ENCODE data around the gene PRKAG2. TPM values are rescaled to one million over a fixed set of nuclear protein-coding genes. Genes with fewer than 3 reads are reported as not detected.

PRKAG2 gene
- total RNA-seq, 2 donors from 2014 or later: 38.3 to 78.5 TPM

DNA sequence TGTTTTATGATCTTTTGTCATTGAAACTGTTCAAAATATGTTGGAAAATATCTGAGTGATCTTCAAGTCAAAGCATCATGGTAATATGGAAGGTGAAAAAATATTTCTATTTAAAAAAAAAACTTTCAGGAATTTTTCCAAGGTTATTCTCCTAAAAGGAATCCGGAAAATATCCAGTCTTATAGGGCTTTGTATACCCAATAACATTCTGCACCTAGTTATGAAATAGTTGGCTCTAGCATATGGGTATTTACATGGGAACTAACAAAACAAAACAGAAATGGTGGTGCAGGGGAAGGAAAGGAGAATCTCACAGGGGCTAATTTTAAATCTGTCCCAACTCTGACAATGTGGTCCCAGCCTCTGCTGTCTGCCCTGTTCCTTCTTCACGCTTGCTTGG is 190.1 kb downstream of the PRKAG2 start:
- no peak for DNase-seq (ENCODE audit: low spot score)
- H3K4me3 ChIP-seq: no peak overlapping the region
- TF ChIP-seq, protein P1, sequence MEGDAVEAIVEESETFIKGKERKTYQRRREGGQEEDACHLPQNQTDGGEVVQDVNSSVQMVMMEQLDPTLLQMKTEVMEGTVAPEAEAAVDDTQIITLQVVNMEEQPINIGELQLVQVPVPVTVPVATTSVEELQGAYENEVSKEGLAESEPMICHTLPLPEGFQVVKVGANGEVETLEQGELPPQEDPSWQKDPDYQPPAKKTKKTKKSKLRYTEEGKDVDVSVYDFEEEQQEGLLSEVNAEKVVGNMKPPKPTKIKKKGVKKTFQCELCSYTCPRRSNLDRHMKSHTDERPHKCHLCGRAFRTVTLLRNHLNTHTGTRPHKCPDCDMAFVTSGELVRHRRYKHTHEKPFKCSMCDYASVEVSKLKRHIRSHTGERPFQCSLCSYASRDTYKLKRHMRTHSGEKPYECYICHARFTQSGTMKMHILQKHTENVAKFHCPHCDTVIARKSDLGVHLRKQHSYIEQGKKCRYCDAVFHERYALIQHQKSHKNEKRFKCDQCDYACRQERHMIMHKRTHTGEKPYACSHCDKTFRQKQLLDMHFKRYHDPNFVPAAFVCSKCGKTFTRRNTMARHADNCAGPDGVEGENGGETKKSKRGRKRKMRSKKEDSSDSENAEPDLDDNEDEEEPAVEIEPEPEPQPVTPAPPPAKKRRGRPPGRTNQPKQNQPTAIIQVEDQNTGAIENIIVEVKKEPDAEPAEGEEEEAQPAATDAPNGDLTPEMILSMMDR (IDR thresholded peaks at IDR 0.05): no peak
- H3K4me1 ChIP-seq (ENCODE audit: control insufficient read depth in 1 of 2, low read depth in 2 of 2): peaks cover 15 to 48% of the 10 kb centered on the region in 2 donors
- H3K9me3 ChIP-seq: no peaks in the 10 kb centered on the region
- H3K27ac ChIP-seq: peak overlapping the region; percentile 81 to 87
- no peak for ATAC-seq (ENCODE audit: insufficient number of reproducible peaks, low FRiP score, low read depth)
- no peaks in the 10 kb centered on the region for H3K36me3 ChIP-seq
- no peaks in the 10 kb centered on the region for H3K27me3 ChIP-seq (replicated peaks; ENCODE audit: insufficient read depth)

DNA sequence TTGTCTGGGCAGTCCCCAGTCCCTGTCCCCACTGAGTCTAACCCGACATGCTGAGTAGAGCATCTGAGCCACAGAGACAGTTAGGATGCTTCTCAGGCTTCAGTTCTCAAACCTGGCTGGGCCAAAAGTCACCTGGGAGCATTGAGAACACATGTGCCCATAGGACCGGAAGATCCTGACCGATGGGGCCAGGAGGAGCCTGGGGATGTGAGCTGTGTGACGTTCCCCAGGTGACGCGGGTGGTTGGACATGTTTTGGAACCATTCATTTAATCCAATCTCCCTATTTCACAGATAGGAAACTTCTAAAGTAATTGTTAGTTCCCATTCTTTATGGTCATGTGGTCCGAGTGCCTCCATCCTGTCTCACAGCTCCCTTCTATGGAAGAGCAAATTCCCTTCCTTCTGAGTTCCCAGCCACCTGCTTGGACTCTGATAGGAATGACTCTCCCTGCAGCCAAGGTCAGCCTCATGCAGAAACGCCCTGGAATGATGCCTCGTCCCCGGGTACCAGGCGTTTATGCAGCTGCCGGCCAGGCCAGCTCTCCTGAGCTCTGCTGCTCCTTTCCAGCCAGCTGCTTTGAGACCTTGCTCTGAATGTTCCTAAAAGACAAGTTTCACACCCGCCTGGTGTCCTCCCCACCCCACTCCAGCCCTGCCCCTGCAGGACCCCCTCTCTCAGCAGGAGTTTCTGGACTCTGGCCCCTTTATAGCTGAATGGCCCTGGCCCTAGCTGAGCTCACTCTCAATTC is 190.7 kb downstream of the PRKAG2 start:
- peak overlapping the region; percentile 81 to 87 for H3K27ac ChIP-seq
- no peak overlapping the region for H3K4me3 ChIP-seq
- TF ChIP-seq, protein P1 (IDR thresholded peaks at IDR 0.05): no peak
- no peaks in the 10 kb centered on the region for H3K9me3 ChIP-seq
- no peaks in the 10 kb centered on the region for H3K27me3 ChIP-seq (replicated peaks; ENCODE audit: insufficient read depth)
- H3K4me1 ChIP-seq (ENCODE audit: control insufficient read depth in 1 of 2, low read depth in 2 of 2): peaks cover 15 to 52% of the 10 kb centered on the region in 2 donors
- no peaks in the 10 kb centered on the region for H3K36me3 ChIP-seq
- ATAC-seq (ENCODE audit: insufficient number of reproducible peaks, low FRiP score, low read depth): no peak
- no peak for DNase-seq (ENCODE audit: low spot score)

DNA sequence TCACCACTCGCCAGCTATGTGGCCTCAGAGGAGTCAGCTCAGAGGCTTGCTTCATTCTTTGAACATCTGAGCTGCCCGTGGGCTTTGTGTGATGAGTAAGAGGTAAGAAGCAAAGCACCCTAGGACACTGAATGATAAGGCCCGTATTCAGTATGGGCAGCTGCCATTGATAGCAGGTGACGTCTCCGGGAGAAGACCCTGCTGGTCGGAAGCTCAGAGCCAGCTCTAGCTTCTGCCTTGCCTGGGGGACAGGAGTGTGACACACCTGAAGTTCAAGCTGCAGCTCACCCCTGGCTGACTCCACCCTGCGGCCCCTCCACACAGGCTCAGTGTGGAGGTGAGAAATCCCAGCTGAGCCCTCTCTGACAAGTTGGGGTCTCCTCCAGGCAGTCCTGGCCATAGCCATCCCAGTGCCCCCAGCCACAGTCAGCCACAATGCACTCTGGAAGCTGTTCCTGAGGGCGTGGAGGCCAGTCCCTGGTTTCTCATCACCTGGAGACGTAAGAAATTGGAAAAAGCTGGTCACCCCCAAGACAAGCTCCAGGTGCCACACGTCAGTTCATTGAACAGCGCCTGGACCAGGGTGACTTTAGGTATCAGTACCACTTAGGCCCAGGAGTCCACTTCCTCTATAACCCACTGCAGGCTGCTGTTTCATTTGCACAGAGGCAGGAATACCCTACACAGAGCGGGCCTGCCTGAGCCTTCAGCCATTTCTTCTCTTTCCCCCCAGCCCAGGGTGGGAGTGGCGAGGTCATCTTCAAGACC is 192.3 kb downstream of the PRKAG2 start:
- H3K27ac ChIP-seq: no peak overlapping the region
- no peak for ATAC-seq (ENCODE audit: insufficient number of reproducible peaks, low FRiP score, low read depth)

DNA sequence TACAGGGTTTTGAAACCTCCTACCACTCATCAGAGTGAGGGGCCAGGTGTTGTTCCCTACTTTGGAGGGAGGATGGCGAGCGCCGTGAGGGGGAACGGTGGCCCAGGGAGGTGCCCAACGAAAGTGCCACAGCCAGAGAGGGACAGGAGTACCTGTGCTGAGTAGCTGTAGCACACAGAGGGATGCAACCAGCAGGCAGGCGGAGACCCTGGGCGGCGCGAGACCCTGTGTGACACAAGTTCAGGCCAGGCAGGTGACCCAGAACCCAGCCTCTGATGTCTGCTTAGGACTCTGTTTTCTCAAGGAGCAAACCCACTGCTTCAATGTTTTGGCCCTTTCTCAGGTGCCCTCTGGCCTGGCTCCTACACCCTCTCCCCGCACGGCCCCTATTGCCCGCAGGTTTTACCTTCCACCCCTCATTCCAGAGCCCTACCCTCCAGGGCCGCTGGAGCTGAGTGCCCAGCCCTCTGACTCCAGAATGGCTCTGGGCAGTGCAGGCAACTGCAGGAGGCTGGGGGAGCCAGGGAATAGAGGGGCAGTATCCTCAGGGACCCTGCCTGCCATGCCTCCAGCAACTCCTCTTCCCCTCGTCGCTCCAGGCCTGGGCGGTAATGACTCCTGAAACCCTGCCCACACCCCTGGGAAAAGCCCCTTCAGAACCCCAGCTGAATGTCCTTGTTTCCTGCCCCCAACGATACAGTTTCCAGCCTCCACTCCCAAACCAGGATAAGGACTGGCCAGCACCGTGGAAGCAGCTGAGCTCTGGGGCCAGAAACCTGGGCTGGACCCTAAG is 193.1 kb downstream of the PRKAG2 start:
- ATAC-seq (ENCODE audit: insufficient number of reproducible peaks, low FRiP score, low read depth) (no peak), DNase-seq (ENCODE audit: low spot score) (no peak)
- no peaks in the 10 kb centered on the region for H3K36me3 ChIP-seq
- H3K4me1 ChIP-seq (ENCODE audit: control insufficient read depth in 1 of 2, low read depth in 2 of 2): peaks cover 15 to 65% of the 10 kb centered on the region in 2 donors
- no peak overlapping the region for H3K4me3 ChIP-seq
- H3K27ac ChIP-seq: no peak overlapping the region
- no peaks in the 10 kb centered on the region for H3K27me3 ChIP-seq (replicated peaks; ENCODE audit: insufficient read depth)
- TF ChIP-seq, protein P1 (IDR thresholded peaks at IDR 0.05): no peak
- no peaks in the 10 kb centered on the region for H3K9me3 ChIP-seq

More for the DNA sequence above, 192.3 kb downstream of the PRKAG2 start:
- no peaks in the 10 kb centered on the region for H3K36me3 ChIP-seq
- H3K27me3 ChIP-seq (replicated peaks; ENCODE audit: insufficient read depth): no peaks in the 10 kb centered on the region
- TF ChIP-seq, protein P1 (IDR thresholded peaks at IDR 0.05): no peak
- H3K4me1 ChIP-seq (ENCODE audit: control insufficient read depth in 1 of 2, low read depth in 2 of 2): peaks cover 15 to 59% of the 10 kb centered on the region in 2 donors
- DNase-seq (ENCODE audit: low spot score): no peak
- no peaks in the 10 kb centered on the region for H3K9me3 ChIP-seq
- no peak overlapping the region for H3K4me3 ChIP-seq
